MM.1S (cell line): Measurements from ENCODE around the gene ERCC6L2.

Experiments used
- EZH2phosphoT487 ChIP-seq: fragments of 300-600 bp; sonication (generic); IDR thresholded peaks from 2 replicates; pipeline ENCODE4 v1.6.1; 2018; ENCODE audit warnings: antibody characterized with exemption, low read length
- TF ChIP-seq, protein P1 (sequence below): fragments of 300-600 bp; sonication (generic); IDR thresholded peaks from 2 replicates; pipeline ENCODE4 v1.5.1; 2016; ENCODE audit warnings: antibody characterized with exemption, low read length, mixed read lengths

DNA sequence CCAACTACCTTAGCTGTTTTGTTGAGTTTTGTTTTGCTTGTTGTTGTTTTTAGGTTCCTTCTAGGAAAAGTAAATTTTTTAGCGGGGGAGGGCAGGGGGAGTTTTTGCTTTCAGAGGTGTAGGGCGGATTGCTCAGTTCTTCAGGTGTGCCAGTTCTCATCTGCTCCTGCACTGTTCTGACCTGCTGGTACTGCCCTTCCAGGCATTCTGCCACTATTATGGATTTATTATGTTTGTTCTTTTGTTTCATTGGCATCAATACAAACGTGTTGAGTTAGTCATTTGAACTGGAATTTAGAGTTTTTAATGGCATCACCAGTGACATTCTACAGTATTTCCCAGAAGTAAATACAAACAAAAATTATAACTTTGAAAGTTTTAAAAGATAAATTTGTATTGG lies 26.0 kb downstream of the ERCC6L2 start:
- no peak for TF ChIP-seq EZH2phosphoT487
- TF ChIP-seq, protein P1, sequence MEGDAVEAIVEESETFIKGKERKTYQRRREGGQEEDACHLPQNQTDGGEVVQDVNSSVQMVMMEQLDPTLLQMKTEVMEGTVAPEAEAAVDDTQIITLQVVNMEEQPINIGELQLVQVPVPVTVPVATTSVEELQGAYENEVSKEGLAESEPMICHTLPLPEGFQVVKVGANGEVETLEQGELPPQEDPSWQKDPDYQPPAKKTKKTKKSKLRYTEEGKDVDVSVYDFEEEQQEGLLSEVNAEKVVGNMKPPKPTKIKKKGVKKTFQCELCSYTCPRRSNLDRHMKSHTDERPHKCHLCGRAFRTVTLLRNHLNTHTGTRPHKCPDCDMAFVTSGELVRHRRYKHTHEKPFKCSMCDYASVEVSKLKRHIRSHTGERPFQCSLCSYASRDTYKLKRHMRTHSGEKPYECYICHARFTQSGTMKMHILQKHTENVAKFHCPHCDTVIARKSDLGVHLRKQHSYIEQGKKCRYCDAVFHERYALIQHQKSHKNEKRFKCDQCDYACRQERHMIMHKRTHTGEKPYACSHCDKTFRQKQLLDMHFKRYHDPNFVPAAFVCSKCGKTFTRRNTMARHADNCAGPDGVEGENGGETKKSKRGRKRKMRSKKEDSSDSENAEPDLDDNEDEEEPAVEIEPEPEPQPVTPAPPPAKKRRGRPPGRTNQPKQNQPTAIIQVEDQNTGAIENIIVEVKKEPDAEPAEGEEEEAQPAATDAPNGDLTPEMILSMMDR, result no peak
